NCI-H524 treated with DMSO at 0.1 percent for 48 hours (cell line): Measurements from ENCODE around the gene SPATS2L.
A peak's percentile ranks its signal among the peaks of the same experiment; 100 is the strongest.
"Not testable (repeated sequence)": the region's sequence is repeated elsewhere in the genome, so short reads cannot be mapped to it uniquely, and the experiment has no call there.

ENCODE experiments used
- DNase-seq: peaks from one replicate; lab custom pipeline; 2025; lab: John Stamatoyannopoulos, UW

Gene SPATS2L

GRCh38 chr2:200320344-200320743 is 13.9 kb downstream of the SPATS2L start:
- DNase-seq: no peak

GRCh38 chr2:200320991-200321390 is 14.5 kb downstream of the SPATS2L start:
- no peak for DNase-seq

GRCh38 chr2:200321780-200322534 is 15.5 kb downstream of the SPATS2L start:
- DNase-seq: no peak

- no peak for DNase-seq
Measured at GRCh38 chr2:200322607-200323006, 16.1 kb downstream of the SPATS2L start.

- DNase-seq: no peak
Measured at GRCh38 chr2:200324362-200324761, 17.9 kb downstream of the SPATS2L start.

- DNase-seq: no peak
Measured at GRCh38 chr2:200329384-200329783, 22.9 kb downstream of the SPATS2L start.

- no peak for DNase-seq
Measured at GRCh38 chr2:200329798-200330197, 23.3 kb downstream of the SPATS2L start.

GRCh38 chr2:200330351-200331060 is 24.0 kb downstream of the SPATS2L start:
- DNase-seq: peak; percentile 48

- DNase-seq: no peak
Measured at GRCh38 chr2:200331061-200331400, 24.5 kb downstream of the SPATS2L start.

- no peak for DNase-seq
Measured at GRCh38 chr2:200335657-200336056, 29.2 kb downstream of the SPATS2L start.

- no peak for DNase-seq
Measured at GRCh38 chr2:200336980-200337615, 30.6 kb downstream of the SPATS2L start.

- no peak for DNase-seq
Measured at GRCh38 chr2:200337621-200338020, 31.1 kb downstream of the SPATS2L start.

- DNase-seq: no peak
Measured at GRCh38 chr2:200338692-200339091, 32.2 kb downstream of the SPATS2L start.

- DNase-seq: no peak
Measured at GRCh38 chr2:200340508-200341224, 34.2 kb downstream of the SPATS2L start.

- DNase-seq: no peak
Measured at GRCh38 chr2:200341376-200341775, 34.9 kb downstream of the SPATS2L start.

- no peak for DNase-seq
Measured at GRCh38 chr2:200342235-200342634, 35.7 kb downstream of the SPATS2L start.

- no peak for DNase-seq
Measured at GRCh38 chr2:200342654-200343053, 36.2 kb downstream of the SPATS2L start.

- DNase-seq: not testable (repeated sequence)
Measured at GRCh38 chr2:200344202-200344601, 37.7 kb downstream of the SPATS2L start.

GRCh38 chr2:200345975-200346374 is 39.5 kb downstream of the SPATS2L start:
- peak; percentile 25 for DNase-seq

GRCh38 chr2:200347301-200347700 is 40.8 kb downstream of the SPATS2L start:
- DNase-seq: no peak

- DNase-seq: no peak
Measured at GRCh38 chr2:200348897-200349563, 42.5 kb downstream of the SPATS2L start.

GRCh38 chr2:200349868-200350267 is 43.4 kb downstream of the SPATS2L start:
- DNase-seq: no peak
